K562 (cell line): ENCODE data around the gene RFWD3. TPM values are rescaled to one million over a fixed set of nuclear protein-coding genes. Genes with fewer than 3 reads are reported as not detected.

ENCODE experiments used
- ARHGAP35 ChIP-seq: fragments of 450-650 bp; IDR thresholded peaks from 2 replicates; pipeline ENCODE4 v1.6.1; 2018; ENCODE audit not compliant: partially characterized antibody
- DMBX1 ChIP-seq: fragments of 250-450 bp; sonication (Bioruptor Pico); IDR thresholded peaks from 2 replicates; pipeline ENCODE4 v1.8.0; 2022; ENCODE audit warnings: inconsistent platforms, mild to moderate bottlenecking, moderate library complexity, borderline replicate concordance
- GTF2F1 ChIP-seq: IDR thresholded peaks from 2 replicates; pipeline ENCODE4 v1.6.1; 2011; ENCODE audit warnings: low read depth, low read length, improper control_type of control experiment
- HNRNPH1 ChIP-seq: fragments of 200-400 bp; formaldehyde crosslinking; optimal IDR thresholded peaks from 2 replicates; pipeline ENCODE3; 2017; ENCODE audit warnings: low read depth, mild to moderate bottlenecking, low read length, moderate library complexity
- MCM2 ChIP-seq: fragments of 450-650 bp; IDR thresholded peaks from 2 replicates; pipeline ENCODE4 v1.6.1; 2017; ENCODE audit warnings: low read depth, mild to moderate bottlenecking
- MCM3 ChIP-seq: fragments of 450-650 bp; IDR thresholded peaks from 2 replicates; pipeline ENCODE4 v1.6.1; 2016
- MXI1 ChIP-seq: IDR thresholded peaks from 2 replicates; pipeline ENCODE4 v1.6.1; 2011; ENCODE audit warnings: low read depth, mild to moderate bottlenecking, improper control_type of control experiment, low read length
- MYBL2 ChIP-seq, 2 experiments: fragments of 450-650 bp in 1 of 2; sonication (generic) in 1 of 2; formaldehyde crosslinking in 1 of 2; IDR thresholded peaks; 2 replicates each; pipeline versions ENCODE4 v1.6.1 to v1.8.1; 2017 to 2022; ENCODE audit warnings: borderline replicate concordance in 1 of 2, inconsistent platforms in 1 of 2, low read depth in 1 of 2, mild to moderate bottlenecking in 1 of 2, missing genetic modification reagents in 1 of 2, moderate library complexity in 1 of 2
- NCOR1 ChIP-seq: fragments of 450-650 bp; IDR thresholded peaks from 2 replicates; pipeline ENCODE4 v1.6.1; 2016; ENCODE audit warnings: mild to moderate bottlenecking, moderate library complexity
- NR2C2 ChIP-seq, 2 experiments: fragments of 200-800 bp in 1 of 2; sonication (Bioruptor generic) in 1 of 2; sonication (generic) in 1 of 2; formaldehyde crosslinking in 1 of 2; IDR thresholded peaks; 2 replicates each; pipeline versions ENCODE4 v1.6.1 to v1.8.0; 2016 to 2022; ENCODE audit warnings: mild to moderate bottlenecking in 1 of 2, missing compliant biosample characterization in 1 of 2, missing genetic modification characterization in 1 of 2, missing genetic modification reagents in 1 of 2
- RBM14 ChIP-seq: fragments of 200-400 bp; formaldehyde crosslinking; IDR thresholded peaks from 2 replicates; pipeline ENCODE4 v1.6.1; 2018; ENCODE audit warnings: low read depth, mild to moderate bottlenecking, low read length, moderate library complexity, borderline replicate concordance; ENCODE audit not compliant: insufficient read depth
- TFAP4 ChIP-seq: sonication (generic); formaldehyde crosslinking; IDR thresholded peaks from 2 replicates; pipeline ENCODE4 v1.8.0; 2022; ENCODE audit warnings: missing genetic modification reagents, mild to moderate bottlenecking, moderate library complexity, borderline replicate concordance
- ZFX ChIP-seq: sonication (generic); formaldehyde crosslinking; IDR thresholded peaks from 2 replicates; pipeline ENCODE4 v1.8.0; 2022; ENCODE audit warnings: mild to moderate bottlenecking, missing genetic modification reagents, moderate library complexity
- ZNF143 ChIP-seq: sonication (generic); formaldehyde crosslinking; IDR thresholded peaks from 2 replicates; pipeline ENCODE4 v1.9.0; 2022; ENCODE audit warnings: mild to moderate bottlenecking, missing genetic modification reagents
- ZNF436 ChIP-seq: fragments of 250-450, 450-650 bp; sonication (Bioruptor Pico); formaldehyde crosslinking; IDR thresholded peaks from 2 replicates; pipeline ENCODE4 v1.7.0; 2020; ENCODE audit warnings: mild to moderate bottlenecking
- ZNF699 ChIP-seq: fragments of 250-450 bp; sonication (Bioruptor Pico); IDR thresholded peaks from 2 replicates; pipeline ENCODE4 v1.8.0; 2021; ENCODE audit warnings: mild to moderate bottlenecking, moderate library complexity; ENCODE audit not compliant: insufficient replicate concordance
- polyA plus RNA-seq, 8 experiments: library from polyadenylated mRNA; depleted of rRNA in 4 of 8; stranded (reverse) in 5 of 8; unstranded in 3 of 8; fragments of >200 nt; fragmentation: Nextera tagmentation in 2 of 8; fragmentation: Illumina TruSeq in 1 of 8; extraction: Ambion mirVana in 2 of 8; extraction: Trizol in 1 of 8; gene quantifications; 2 replicates each; pipeline versions ENCODE4 v1.2.1 to v1.2.3, GENCODE V29; 2011 to 2014; ENCODE audit warnings: inconsistent platforms in 1 of 8, missing spikeins in 1 of 8
- total RNA-seq, 7 experiments: library from RNA; depleted of rRNA in 6 of 7; stranded (reverse); fragments of >200 nt in 6 of 7; fragmentation: Illumina TruSeq in 2 of 7; extraction: Trizol in 2 of 7; gene quantifications; 2 replicates each; pipeline versions ENCODE4 v1.2.1 to v1.2.3, GENCODE V29; 2011 to 2021; ENCODE audit warnings: low replicate concordance in 1 of 7
- TF ChIP-seq, protein P1 (sequence below): fragments of 450-650 bp; IDR thresholded peaks from 2 replicates; pipeline ENCODE4 v1.7.1; 2018; ENCODE audit warnings: mild to moderate bottlenecking, low read depth; ENCODE audit not compliant: partially characterized antibody
- TF ChIP-seq, protein P2 (sequence below): sonication (generic); formaldehyde crosslinking; IDR thresholded peaks from 2 replicates; pipeline ENCODE4 v1.8.1; 2023; ENCODE audit warnings: missing genetic modification reagents, mild to moderate bottlenecking, borderline replicate concordance

RFWD3 gene
- total and polyA plus RNA-seq, 9 of the 15 experiments (the other 6 are each of a cell fraction or from before 2014, with no cell fraction given) = 20.8 to 121 (median 79.0) TPM

GRCh38 chr16:74606521-74607309, 60.0 kb downstream of the RFWD3 start, which contains the start of gene GLG1 (continued):
- TF ChIP-seq TFAP4 (CRISPR knock-in tag) = peak; percentile 77; the same call in 1 of the 2 replicates
- no peak for TF ChIP-seq NR2C2 (CRISPR knock-in tag; IDR thresholded peaks at IDR 0.05)
- no peak for TF ChIP-seq NR2C2 (tag; IDR thresholded peaks at IDR 0.05)
- TF ChIP-seq GTF2F1 = no peak
- TF ChIP-seq DMBX1 (CRISPR knock-in tag) = no peak
- TF ChIP-seq, protein P1, sequence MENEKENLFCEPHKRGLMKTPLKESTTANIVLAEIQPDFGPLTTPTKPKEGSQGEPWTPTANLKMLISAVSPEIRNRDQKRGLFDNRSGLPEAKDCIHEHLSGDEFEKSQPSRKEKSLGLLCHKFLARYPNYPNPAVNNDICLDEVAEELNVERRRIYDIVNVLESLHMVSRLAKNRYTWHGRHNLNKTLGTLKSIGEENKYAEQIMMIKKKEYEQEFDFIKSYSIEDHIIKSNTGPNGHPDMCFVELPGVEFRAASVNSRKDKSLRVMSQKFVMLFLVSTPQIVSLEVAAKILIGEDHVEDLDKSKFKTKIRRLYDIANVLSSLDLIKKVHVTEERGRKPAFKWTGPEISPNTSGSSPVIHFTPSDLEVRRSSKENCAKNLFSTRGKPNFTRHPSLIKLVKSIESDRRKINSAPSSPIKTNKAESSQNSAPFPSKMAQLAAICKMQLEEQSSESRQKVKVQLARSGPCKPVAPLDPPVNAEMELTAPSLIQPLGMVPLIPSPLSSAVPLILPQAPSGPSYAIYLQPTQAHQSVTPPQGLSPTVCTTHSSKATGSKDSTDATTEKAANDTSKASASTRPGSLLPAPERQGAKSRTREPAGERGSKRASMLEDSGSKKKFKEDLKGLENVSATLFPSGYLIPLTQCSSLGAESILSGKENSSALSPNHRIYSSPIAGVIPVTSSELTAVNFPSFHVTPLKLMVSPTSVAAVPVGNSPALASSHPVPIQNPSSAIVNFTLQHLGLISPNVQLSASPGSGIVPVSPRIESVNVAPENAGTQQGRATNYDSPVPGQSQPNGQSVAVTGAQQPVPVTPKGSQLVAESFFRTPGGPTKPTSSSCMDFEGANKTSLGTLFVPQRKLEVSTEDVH = no peak
- TF ChIP-seq ZNF699 (CRISPR knock-in tag) = no peak
- no peak for TF ChIP-seq NCOR1
- 0 out of 2 replicates have a peak, but pooled peaks have one; percentile 31 for TF ChIP-seq MXI1
- TF ChIP-seq MYBL2 (IDR thresholded peaks at IDR 0.05; ENCODE audit: low read depth) = no peak
- no peak for TF ChIP-seq MYBL2 (CRISPR knock-in tag; IDR thresholded peaks at IDR 0.05; ENCODE audit: borderline replicate concordance)
- no peak for TF ChIP-seq MCM2
- peak; percentile 93 for TF ChIP-seq ZFX (CRISPR knock-in tag)
- TF ChIP-seq, protein P2, sequence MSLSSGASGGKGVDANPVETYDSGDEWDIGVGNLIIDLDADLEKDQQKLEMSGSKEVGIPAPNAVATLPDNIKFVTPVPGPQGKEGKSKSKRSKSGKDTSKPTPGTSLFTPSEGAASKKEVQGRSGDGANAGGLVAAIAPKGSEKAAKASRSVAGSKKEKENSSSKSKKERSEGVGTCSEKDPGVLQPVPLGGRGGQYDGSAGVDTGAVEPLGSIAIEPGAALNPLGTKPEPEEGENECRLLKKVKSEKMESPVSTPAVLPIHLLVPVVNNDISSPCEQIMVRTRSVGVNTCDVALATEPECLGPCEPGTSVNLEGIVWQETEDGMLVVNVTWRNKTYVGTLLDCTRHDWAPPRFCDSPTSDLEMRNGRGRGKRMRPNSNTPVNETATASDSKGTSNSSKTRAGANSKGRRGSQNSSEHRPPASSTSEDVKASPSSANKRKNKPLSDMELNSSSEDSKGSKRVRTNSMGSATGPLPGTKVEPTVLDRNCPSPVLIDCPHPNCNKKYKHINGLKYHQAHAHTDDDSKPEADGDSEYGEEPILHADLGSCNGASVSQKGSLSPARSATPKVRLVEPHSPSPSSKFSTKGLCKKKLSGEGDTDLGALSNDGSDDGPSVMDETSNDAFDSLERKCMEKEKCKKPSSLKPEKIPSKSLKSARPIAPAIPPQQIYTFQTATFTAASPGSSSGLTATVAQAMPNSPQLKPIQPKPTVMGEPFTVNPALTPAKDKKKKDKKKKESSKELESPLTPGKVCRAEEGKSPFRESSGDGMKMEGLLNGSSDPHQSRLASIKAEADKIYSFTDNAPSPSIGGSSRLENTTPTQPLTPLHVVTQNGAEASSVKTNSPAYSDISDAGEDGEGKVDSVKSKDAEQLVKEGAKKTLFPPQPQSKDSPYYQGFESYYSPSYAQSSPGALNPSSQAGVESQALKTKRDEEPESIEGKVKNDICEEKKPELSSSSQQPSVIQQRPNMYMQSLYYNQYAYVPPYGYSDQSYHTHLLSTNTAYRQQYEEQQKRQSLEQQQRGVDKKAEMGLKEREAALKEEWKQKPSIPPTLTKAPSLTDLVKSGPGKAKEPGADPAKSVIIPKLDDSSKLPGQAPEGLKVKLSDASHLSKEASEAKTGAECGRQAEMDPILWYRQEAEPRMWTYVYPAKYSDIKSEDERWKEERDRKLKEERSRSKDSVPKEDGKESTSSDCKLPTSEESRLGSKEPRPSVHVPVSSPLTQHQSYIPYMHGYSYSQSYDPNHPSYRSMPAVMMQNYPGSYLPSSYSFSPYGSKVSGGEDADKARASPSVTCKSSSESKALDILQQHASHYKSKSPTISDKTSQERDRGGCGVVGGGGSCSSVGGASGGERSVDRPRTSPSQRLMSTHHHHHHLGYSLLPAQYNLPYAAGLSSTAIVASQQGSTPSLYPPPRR (CRISPR knock-in tag) = no peak
- TF ChIP-seq ZNF436 (CRISPR knock-in tag) = no peak
- 0 out of 2 replicates have a peak, but pooled peaks have one; percentile 56 for TF ChIP-seq RBM14
- TF ChIP-seq ARHGAP35 = no peak
- TF ChIP-seq MCM3 = no peak
- no peak for TF ChIP-seq HNRNPH1
- TF ChIP-seq ZNF143 (CRISPR knock-in tag) = no peak
